GM21390 (cell line): Measurements from ENCODE around the gene SNX10.

Experiments
- ATAC-seq: cut with Tn5 transposase; IDR thresholded peaks from one replicate; pipeline ENCODE4 v1.9.1; 2021; ENCODE audit not compliant: unreplicated experiment

Gene SNX10

GRCh38 chr7:26365901-26366275 lies 74.2 kb downstream of the SNX10 start:
- ATAC-seq: no peak

GRCh38 chr7:26367219-26367711 lies 75.6 kb downstream of the SNX10 start:
- no peak for ATAC-seq

GRCh38 chr7:26368542-26368941 lies 76.9 kb downstream of the SNX10 start:
- no peak for ATAC-seq

GRCh38 chr7:26369593-26369992 lies 77.9 kb downstream of the SNX10 start:
- no peak for ATAC-seq

- ATAC-seq: no peak
Measured at GRCh38 chr7:26370011-26370410, 78.3 kb downstream of the SNX10 start.

GRCh38 chr7:26372249-26372648 lies 80.6 kb downstream of the SNX10 start:
- no peak for ATAC-seq

GRCh38 chr7:26372704-26373103 lies 81.0 kb downstream of the SNX10 start:
- no peak for ATAC-seq

- ATAC-seq: no peak
Measured at GRCh38 chr7:26374647-26375373, 83.1 kb downstream of the SNX10 start.

GRCh38 chr7:26375726-26376174 lies 84.1 kb downstream of the SNX10 start:
- peak; percentile 17 for ATAC-seq

GRCh38 chr7:26376175-26376917 lies 84.7 kb downstream of the SNX10 start:
- ATAC-seq: peak; percentile 37

- ATAC-seq: no peak
Measured at GRCh38 chr7:26378016-26378415, 86.4 kb downstream of the SNX10 start.

- no peak for ATAC-seq
Measured at GRCh38 chr7:26379711-26380110, 88.0 kb downstream of the SNX10 start.

- no peak for ATAC-seq
Measured at GRCh38 chr7:26381476-26382353, 90.1 kb downstream of the SNX10 start.

- ATAC-seq: no peak
Measured at GRCh38 chr7:26385240-26385639, 93.6 kb downstream of the SNX10 start.

GRCh38 chr7:26387731-26388130 lies 96.1 kb downstream of the SNX10 start:
- ATAC-seq: no peak

- ATAC-seq: peak; percentile 90
Measured at GRCh38 chr7:26388256-26388655, 96.6 kb downstream of the SNX10 start.

GRCh38 chr7:26390016-26390415 lies 98.4 kb downstream of the SNX10 start:
- no peak for ATAC-seq

GRCh38 chr7:26393818-26394217 lies 102.2 kb downstream of the SNX10 start:
- ATAC-seq: no peak

- no peak for ATAC-seq
Measured at GRCh38 chr7:26397332-26397731, 105.7 kb downstream of the SNX10 start.

GRCh38 chr7:26397796-26398426 lies 106.2 kb downstream of the SNX10 start:
- peak; percentile 23 for ATAC-seq

- ATAC-seq: peak; percentile 43
Measured at GRCh38 chr7:26398427-26398755, 106.7 kb downstream of the SNX10 start.
